HG02938 (cell line): ENCODE measurements around the gene TBC1D16.
"Not testable (repeated sequence)": the region's sequence is repeated elsewhere in the genome, so short reads cannot be mapped to it uniquely, and the experiment has no call there.

Source experiments
- ATAC-seq: cut with Tn5 transposase; IDR thresholded peaks from one replicate; pipeline ENCODE4 v1.9.1; 2021; ENCODE audit warnings: mild to moderate bottlenecking, moderate library complexity; ENCODE audit not compliant: unreplicated experiment

Gene TBC1D16

DNA sequence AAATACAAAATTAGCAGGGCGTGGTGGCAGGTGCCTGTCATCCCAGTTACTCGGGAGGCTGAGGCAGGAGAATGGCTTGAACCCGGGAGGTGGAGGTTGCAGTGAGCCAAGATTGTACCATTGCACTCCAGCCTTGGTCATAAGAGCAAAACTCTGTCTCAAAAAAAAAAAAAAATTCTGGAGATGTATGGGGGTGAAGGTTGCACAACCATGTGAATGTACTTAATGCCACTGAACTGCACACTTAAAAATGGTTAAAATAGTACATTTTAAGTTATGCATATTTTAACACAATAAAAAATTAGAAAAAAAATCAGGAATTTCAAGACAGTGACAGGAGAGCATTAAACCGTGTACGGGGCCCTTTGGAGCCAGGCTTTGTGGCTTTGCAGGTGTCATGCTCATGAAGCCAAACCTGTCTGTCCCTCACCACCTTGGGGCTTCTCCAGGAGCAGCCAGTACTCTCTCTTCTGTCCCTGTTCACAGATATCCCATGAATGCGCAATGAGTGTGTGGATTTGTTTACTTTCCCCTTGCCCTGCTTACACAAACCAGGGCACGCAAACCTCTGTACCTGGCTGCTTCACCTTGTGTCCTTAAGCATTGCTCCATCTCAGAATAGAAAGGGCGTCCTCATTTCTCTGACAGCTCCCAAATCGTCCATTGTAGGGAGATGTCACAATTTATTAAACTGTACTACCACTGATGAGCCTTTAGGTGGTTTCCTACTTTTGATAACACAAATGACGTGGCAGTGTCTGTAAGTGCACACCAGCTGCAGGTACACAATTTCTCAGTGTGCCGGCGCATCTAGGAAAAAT lies 138.2 kb downstream of the TBC1D16 start:
- no peak for ATAC-seq

- not testable (repeated sequence) for ATAC-seq
These were observed 142.2 kb downstream of the TBC1D16 start for GRCh38 chr17:79893457-79893856.

DNA sequence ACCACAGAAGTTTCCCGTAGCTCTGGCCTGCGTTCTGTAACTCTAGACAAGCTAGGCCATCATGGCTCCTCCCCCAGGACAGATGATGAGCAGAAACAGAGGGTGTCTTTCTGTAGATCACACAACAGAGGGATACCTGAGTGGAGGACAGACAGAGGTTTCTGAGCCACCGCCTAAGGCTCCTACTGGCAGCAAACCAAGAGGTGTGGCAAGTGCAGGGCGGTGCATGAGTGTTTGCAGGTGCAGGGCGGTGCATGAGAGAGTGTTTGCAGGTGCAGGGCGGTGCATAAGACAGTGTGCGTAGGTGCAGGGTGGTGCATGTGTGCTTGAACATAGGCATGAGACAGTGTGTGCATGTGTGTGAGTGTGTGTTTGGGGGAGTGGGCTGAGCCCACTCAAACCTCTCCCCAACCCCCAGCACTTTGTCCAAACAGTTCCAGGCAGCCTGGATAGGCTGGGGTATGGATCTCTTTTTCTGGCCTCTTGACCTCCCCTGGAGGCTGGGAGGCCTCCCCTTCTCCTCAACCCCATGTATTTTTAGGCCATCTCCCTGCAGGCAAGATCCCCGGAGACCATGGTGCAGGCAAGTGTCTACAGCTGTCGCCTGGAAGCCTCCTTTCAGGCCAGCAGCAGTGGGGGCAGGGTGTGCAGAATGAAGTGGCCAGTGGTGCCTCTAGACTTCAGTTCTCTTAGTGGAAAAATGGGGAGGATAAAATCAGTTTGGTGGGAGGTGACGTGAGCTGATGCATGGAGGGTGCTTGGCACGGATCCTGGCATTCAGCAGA lies 143.0 kb downstream of the TBC1D16 start:
- no peak for ATAC-seq

DNA sequence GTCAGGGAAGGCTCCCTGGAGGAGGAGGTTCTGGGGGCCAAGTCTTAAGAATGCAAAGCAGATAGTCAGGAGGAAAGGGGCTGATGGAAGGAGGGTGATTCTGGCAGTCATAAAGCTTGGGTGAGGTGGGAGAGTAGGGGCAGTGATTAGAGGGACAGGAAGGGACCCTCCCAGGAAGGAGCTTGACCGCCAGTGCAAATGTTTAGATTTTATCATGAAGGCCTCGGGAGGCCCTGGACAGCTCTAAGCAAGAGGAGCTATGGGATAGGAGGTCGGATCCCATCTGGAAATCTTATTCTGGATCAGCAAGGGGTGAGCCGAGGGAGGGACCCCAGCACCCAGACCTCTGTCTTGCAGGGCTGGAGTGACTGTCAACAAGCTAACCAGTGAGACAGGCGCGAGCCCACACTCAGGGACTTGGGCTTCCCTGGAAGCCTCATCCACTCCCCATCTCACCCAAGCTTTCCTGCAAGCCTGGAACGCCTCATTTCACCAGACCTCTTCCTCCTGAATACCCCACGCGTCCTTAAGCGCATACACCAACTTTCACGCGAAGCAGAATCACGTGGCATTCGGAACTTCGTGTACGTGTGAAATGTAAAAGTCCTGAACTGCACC lies 144.4 kb downstream of the TBC1D16 start:
- ATAC-seq = no peak

DNA sequence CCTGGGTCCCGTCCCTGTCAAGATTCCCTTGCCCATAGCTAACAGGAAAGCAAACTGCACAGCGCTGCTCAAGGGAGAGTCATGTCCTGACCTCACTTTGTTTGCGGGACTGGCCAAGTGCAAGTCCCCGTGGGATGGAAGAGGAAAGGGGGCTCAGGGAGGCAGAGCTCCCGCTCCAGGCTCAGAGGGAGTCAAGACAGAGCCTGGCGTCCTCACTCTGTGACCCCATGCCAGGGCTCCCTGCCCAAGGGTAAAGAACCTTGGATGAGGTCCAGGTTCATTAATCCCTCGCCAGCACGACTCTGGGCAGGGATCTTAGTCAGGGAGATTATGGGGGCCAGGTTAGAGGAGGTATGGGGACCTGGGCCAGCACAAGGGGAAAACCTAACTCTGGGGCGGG lies 145.0 kb downstream of the TBC1D16 start:
- ATAC-seq = no peak

- no peak for ATAC-seq
These were observed 146.6 kb downstream of the TBC1D16 start for GRCh38 chr17:79888811-79889634.

- no peak for ATAC-seq
These were observed 147.6 kb downstream of the TBC1D16 start for GRCh38 chr17:79888009-79888540.

- no peak for ATAC-seq
These were observed 148.2 kb downstream of the TBC1D16 start for GRCh38 chr17:79887451-79887991.

- ATAC-seq = no peak
These were observed 152.5 kb downstream of the TBC1D16 start for GRCh38 chr17:79883202-79883601.
